ENCODE results near the gene SLC9B1.
"Not testable (repeated sequence)": the region's sequence is repeated elsewhere in the genome, so short reads cannot be mapped to it uniquely, and the experiment has no call there.

Gene SLC9B1

DNA sequence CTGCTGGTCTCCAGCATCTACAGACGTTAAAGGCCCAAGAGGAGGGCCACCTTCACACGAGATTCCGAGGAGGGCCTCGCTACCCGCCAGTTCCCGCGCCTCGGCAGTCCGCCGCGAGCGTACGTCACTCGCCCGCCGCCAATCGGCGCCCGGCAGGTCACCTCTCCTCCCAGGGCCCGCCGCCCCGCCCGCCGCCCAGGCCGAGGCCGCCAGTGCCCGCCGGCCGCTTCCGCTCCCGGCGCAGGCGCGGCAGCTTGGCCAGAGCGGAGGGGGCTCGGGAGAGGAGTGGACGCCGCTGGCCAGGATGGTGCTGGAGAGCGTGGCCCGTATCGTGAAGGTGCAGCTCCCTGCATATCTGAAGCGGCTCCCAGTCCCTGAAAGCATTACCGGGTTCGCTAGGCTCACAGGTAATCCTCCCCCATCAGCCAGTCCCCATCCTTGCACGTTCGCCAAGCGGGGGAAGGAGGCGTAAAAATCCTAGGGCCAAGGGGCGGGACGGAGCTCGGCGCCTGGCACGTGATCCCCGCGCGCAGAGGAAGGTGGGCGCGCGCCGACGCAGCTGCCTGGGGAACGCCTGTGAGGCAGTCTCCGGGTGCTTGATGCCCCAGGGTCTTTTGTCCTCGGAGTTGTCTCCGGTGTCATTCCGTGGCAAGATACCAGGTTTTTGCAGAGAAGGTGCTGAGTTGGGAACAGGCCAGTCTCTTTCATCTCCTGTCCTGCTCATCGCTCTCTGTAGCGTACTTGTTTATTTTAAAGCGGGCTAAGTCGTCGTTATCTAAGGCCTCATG, 150.5 kb downstream of the SLC9B1 start, which contains the start of gene CISD2:
Gene CISD2 (plus strand): TSS at position 212 of the 788 bp plus-strand sequence. CDS start 93 bp downstream, at position 305.
- no peak for DNase-seq (ENCODE audit: low read depth, low spot score)
- POLR2A ChIA-PET, result interaction anchor here (0.9 to 2.2 kb wide), 8 partner anchors 15 to 257 kb away, joined by 3 to 41 read pairs (median 4); partner anchors contain the start of genes MANBA and UBE2D3
- TF ChIP-seq, protein P1, sequence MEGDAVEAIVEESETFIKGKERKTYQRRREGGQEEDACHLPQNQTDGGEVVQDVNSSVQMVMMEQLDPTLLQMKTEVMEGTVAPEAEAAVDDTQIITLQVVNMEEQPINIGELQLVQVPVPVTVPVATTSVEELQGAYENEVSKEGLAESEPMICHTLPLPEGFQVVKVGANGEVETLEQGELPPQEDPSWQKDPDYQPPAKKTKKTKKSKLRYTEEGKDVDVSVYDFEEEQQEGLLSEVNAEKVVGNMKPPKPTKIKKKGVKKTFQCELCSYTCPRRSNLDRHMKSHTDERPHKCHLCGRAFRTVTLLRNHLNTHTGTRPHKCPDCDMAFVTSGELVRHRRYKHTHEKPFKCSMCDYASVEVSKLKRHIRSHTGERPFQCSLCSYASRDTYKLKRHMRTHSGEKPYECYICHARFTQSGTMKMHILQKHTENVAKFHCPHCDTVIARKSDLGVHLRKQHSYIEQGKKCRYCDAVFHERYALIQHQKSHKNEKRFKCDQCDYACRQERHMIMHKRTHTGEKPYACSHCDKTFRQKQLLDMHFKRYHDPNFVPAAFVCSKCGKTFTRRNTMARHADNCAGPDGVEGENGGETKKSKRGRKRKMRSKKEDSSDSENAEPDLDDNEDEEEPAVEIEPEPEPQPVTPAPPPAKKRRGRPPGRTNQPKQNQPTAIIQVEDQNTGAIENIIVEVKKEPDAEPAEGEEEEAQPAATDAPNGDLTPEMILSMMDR (IDR thresholded peaks at IDR 0.05; ENCODE audit: insufficient read depth, low read length, missing control alignments), result no peak
- peak within 1 kb of the TSS; percentile 81 for H3K4me3 ChIP-seq (ENCODE audit: low read depth, low read length)
- CTCF ChIA-PET, result interaction anchor here (1.4 kb wide), 1 partner anchor 41 kb away, joined by 3 read pairs; the partner anchor contains the start of gene UBE2D3

DNA sequence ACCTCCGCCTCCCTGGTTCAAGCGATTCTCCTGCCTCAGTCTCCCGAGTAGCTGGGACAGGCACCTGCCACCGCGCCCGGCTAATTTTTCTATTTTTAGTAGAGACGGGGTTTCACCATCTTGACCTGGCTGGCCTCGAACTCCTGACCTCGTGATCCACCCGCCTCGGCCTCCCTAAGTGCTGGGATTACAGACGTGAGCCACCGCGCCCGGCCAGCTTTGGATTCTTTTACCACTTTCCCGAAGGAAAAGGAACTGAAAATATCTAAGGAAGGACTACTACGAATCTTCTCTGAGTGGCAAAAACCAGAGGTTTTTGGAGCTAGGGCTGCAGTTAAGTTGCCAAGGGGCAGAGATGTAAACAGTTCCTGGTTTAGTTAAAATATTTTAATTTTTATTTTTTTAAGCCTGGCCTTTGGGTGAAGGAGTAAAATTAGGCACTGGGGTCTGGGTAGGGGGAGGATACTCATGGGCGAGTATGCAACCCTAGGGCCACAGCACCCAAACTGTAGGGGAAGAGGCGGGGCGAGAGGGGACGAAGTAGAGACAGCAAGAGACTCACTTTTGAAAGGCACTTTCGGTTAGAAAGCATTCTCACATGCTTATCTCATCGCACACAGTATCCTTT, 151.2 kb downstream of the SLC9B1 start:
- CTCF ChIA-PET, result interaction anchor here (0.7 to 1.4 kb wide), 3 partner anchors 40 to 258 kb away, joined by 3 to 5 read pairs (median 3); partner anchors contain the start of gene UBE2D3
- TF ChIP-seq, protein P1 (IDR thresholded peaks at IDR 0.05; ENCODE audit: insufficient read depth, low read length, missing control alignments), result no peak
- peak overlapping the region; percentile 81 for H3K4me3 ChIP-seq (ENCODE audit: low read depth, low read length)
- DNase-seq (ENCODE audit: low read depth, low spot score), result no peak
- POLR2A ChIA-PET, result interaction anchor here (1.1 to 2.2 kb wide), 4 partner anchors 41 to 256 kb away, joined by 3 to 41 read pairs (median 4); partner anchors contain the start of gene UBE2D3

DNA sequence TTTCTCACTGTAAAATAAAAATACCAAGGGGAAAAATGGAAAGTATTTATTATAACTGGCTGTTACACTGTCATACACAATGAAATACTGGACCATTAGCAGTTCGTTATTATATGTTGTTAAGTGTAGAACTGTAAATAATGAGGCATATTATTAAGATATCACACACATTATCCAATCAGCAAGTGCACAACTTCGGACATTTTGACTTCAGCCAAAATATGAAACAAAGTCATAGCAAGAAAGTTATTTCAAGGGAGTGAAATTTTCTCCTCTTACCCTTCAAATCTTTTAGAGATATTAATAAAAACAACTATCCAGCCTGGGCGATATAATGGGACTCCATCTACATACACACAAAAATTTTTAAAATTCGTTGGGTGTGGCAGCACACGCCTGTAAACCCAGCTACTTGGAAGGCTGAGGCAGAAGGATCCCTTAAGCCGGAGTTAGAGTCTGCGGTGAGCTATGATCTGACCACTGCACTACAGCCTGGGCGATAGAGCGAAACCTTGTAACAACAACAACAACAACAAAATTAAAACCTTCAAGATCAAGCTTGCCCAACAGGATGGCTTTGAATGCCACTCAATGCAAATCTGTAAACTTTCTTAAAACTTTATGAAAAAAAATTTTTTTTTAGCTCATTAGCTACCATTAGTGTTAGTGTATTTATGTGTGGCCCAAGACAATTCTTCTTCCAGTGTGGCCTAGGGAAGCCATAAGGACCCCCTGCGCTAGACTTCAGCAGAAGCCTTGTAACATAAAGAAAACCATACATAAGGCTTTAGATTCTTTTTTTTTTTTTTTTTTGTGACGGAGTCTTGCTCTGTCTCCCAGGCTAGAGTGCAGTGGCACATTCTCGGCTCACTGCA, 152.0 kb downstream of the SLC9B1 start:
- TF ChIP-seq, protein P1 (IDR thresholded peaks at IDR 0.05; ENCODE audit: insufficient read depth, low read length, missing control alignments), result no peak
- DNase-seq (ENCODE audit: low read depth, low spot score), result no peak
- ChIA-PET CTCF (interaction anchor here (0.7 to 1.3 kb wide), 2 partner anchors 247 to 257 kb away, joined by 3 to 5 read pairs; no protein-coding TSS in a partner anchor), POLR2A (interaction anchor here (2.2 kb wide), 1 partner anchor 40 kb away, joined by 41 read pairs; the partner anchor contains the start of gene UBE2D3)
- peak overlapping the region; percentile 81; the same call in 1 of the 2 replicates for H3K4me3 ChIP-seq (ENCODE audit: low read depth, low read length)

DNA sequence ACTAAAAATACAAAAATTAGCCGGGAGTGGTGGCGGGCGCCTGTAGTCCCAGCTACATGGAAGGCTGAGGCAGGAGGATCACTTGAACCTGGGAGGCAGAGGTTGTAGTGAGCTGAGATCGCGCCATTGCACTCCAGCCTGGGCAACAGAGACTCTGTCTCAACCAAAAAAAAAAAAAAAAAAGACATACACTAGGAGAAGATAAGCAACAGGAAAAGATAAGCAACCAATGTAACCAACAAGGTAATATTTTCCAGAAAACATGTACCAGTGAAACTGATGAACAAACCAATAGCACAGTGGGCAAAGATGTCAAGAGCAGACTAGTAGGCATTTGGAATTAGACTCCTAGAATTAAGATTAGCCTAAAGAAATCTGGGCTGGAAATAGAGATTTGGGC, 154.2 kb downstream of the SLC9B1 start:
- POLR2A ChIA-PET; H3K4me3 ChIP-seq (ENCODE audit: low read depth, low read length); DNase-seq (ENCODE audit: low read depth, low spot score); CTCF ChIA-PET: not testable (repeated sequence)

DNA sequence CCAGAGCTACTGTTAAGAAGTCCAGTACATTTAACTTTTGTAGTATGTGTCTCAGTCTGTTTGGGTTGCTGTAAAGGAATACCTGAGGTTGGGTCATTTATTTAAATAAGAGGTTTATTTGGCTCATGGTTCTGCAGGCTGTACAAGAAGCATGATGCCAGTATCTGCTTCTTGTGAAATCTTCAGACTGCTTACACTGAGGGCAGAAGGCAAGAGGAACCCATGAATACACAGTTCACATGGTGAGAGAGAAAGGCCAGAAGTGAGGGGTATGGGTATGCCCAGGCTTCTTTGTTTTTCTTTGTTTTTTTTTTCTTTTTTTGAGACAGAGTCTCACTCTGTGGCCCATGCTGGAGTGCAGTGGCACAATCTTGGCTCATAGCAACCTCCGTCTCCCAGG, 156.8 kb downstream of the SLC9B1 start:
- TF ChIP-seq, protein P1 (IDR thresholded peaks at IDR 0.05; ENCODE audit: insufficient read depth, low read length, missing control alignments), result no peak
- no peak for DNase-seq (ENCODE audit: low read depth, low spot score)
- no peak overlapping the region for H3K4me3 ChIP-seq (ENCODE audit: low read depth, low read length)
- CTCF ChIA-PET, result no interaction called here
- POLR2A ChIA-PET, result no interaction called here

DNA sequence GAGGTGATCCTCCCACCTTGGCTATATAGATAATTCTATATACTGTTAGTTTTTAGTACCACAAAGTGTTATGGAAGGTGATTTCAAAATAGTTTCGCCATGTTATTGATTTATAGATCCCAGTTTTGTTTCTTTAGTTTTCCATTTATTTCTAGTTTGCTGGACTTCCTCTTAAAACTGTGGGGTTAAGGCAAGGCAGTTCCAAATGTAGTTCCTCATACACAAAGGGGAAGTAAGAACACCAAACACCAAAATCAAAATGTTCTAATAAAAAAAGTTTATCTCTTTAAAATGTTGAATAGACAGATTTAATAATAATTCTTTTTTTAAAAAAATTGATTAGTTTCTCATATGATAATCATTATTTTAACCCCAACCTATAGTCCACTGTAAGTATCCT, 157.5 kb downstream of the SLC9B1 start:
- H3K4me3 ChIP-seq (ENCODE audit: low read depth, low read length), result no peak overlapping the region
- ChIA-PET CTCF (no interaction called here), POLR2A (no interaction called here)
- TF ChIP-seq, protein P1 (IDR thresholded peaks at IDR 0.05; ENCODE audit: insufficient read depth, low read length, missing control alignments), result no peak
- no peak for DNase-seq (ENCODE audit: low read depth, low spot score)

Measured in AG04449 (cell line).